HEK293 (cell line): Measurements from ENCODE around the gene CD300LF.

Experiments
- CTCF ChIP-seq: fragments of 450-650 bp; formaldehyde crosslinking; IDR thresholded peaks from 2 replicates; pipeline ENCODE4 v1.5.1; 2016; ENCODE audit warnings: missing biosample characterization, missing genetic modification characterization
- ZBTB8A ChIP-seq: fragments of 450-650 bp; formaldehyde crosslinking; IDR thresholded peaks from 2 replicates; pipeline ENCODE4 v1.5.1; 2016; ENCODE audit warnings: missing biosample characterization, missing genetic modification characterization
- ZNF121 ChIP-seq: fragments of 450-650 bp; formaldehyde crosslinking; IDR thresholded peaks from 2 replicates; pipeline ENCODE4 v1.5.1; 2016; ENCODE audit warnings: missing biosample characterization, missing genetic modification characterization
- ZNF157 ChIP-seq: fragments of 450-650 bp; formaldehyde crosslinking; IDR thresholded peaks from 2 replicates; pipeline ENCODE4 v1.5.1; 2016; ENCODE audit warnings: missing biosample characterization, missing genetic modification characterization
- ZNF433 ChIP-seq: fragments of 450-650 bp; formaldehyde crosslinking; IDR thresholded peaks from 2 replicates; pipeline ENCODE4 v1.5.1; 2016; ENCODE audit warnings: missing biosample characterization, missing genetic modification characterization, low read depth
- ZNF785 ChIP-seq: fragments of 450-650 bp; formaldehyde crosslinking; IDR thresholded peaks from 2 replicates; pipeline ENCODE4 v1.5.1; 2016; ENCODE audit warnings: missing biosample characterization, missing genetic modification characterization
- TF ChIP-seq, protein P1 (sequence below): fragments of 450-650 bp; formaldehyde crosslinking; IDR thresholded peaks from 2 replicates; pipeline ENCODE4 v1.5.1; 2016; ENCODE audit warnings: missing biosample characterization, missing genetic modification characterization

- no peak for TF ChIP-seq ZNF785 (tag by site-specific recombination)
- TF ChIP-seq ZBTB8A (tag by site-specific recombination) = no peak
- TF ChIP-seq ZNF433 (tag by site-specific recombination) = no peak
- no peak for TF ChIP-seq ZNF121 (tag by site-specific recombination)
- TF ChIP-seq CTCF (tag by site-specific recombination) = 0 out of 2 replicates have a peak, but pooled peaks have one; percentile 39
- TF ChIP-seq ZNF157 = no peak
- TF ChIP-seq, protein P1, sequence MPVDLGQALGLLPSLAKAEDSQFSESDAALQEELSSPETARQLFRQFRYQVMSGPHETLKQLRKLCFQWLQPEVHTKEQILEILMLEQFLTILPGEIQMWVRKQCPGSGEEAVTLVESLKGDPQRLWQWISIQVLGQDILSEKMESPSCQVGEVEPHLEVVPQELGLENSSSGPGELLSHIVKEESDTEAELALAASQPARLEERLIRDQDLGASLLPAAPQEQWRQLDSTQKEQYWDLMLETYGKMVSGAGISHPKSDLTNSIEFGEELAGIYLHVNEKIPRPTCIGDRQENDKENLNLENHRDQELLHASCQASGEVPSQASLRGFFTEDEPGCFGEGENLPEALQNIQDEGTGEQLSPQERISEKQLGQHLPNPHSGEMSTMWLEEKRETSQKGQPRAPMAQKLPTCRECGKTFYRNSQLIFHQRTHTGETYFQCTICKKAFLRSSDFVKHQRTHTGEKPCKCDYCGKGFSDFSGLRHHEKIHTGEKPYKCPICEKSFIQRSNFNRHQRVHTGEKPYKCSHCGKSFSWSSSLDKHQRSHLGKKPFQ = no peak
These were observed 37.8 kb upstream of the CD300LF start for GRCh38 chr17:74750327-74751069.
